GM19239 (cell line): ENCODE data around the gene HOXB1.
"Not testable (repeated sequence)": the region's sequence is repeated elsewhere in the genome, so short reads cannot be mapped to it uniquely, and the experiment has no call there.

ENCODE experiments used
- DNase-seq: peaks from one replicate; pipeline ENCODE4 v3.0.0; 2011; ENCODE audit warnings: low spot score; ENCODE audit not compliant: insufficient read length
- FAIRE-seq: peaks from 2 replicates; lab custom pipeline; 2011; peaks lifted over from hg19 to GRCh38; lab: Jason Lieb, UNC

HOXB1 gene

DNA sequence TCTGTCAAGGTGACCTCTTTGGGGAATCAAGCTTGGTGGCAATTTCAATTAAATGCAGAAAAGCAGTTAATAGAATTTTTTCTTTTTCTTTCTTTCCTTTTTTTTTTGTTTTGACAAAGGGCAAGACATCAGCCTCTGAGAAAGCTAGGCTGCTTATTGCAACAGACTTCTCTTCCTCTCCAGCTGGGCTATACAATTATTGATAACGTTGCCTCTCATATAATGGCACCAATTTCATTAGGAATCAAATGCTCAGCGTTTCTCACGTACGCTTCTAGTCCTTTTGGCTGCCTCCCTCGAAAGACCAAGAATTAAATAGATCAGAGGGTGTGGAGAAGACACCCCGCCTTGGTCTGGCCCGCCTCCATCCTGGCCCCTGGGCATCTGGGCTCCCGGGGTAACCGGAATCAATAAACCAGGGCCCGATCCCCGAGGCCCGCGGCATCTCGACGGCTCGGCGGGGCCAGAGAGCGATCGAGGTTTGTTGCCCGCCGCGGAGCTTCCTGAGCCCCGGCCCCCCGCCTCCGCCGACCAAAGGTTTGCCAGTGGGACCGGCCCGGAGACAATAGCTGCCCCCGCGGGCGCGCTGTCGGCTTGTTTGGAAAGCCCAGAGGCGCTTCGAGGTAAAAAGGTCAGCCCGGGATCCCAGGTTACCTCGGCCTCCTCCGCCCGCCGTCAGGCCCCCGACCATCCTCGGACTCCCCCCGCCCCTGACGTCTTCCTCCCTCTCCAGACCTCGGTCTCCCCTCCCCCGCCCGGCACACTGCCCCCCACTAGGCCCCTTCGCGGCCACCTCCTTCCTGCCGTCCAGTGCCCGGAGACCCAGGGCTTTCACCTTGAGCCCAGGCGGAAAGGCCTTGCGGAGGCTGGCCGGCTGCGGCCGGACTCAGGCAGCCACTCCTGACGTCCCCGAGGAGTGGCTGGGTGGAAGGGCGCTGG is 3.9 kb downstream of the HOXB1 start:
- FAIRE-seq (no peak), DNase-seq (no peak)

DNA sequence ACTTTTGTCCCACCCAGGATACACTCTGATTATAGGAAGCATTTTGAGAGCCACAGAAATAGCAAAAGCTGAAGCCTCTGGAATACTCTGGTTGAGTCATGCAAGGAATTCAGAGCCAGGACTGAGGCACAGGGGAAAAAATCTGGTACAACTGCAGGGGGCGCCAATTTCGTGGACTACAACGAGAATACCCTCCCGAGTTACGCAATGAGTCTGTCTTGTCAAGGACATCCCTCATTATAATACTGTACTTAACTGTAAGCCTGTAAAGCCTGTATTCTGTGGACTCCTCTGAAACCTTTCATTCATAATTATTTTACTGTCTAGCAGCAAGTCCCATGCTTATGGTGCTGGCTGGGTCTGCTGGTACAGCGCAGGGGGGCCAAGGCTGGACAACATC is 7.8 kb downstream of the HOXB1 start:
- no peak for DNase-seq
- no peak for FAIRE-seq

DNA sequence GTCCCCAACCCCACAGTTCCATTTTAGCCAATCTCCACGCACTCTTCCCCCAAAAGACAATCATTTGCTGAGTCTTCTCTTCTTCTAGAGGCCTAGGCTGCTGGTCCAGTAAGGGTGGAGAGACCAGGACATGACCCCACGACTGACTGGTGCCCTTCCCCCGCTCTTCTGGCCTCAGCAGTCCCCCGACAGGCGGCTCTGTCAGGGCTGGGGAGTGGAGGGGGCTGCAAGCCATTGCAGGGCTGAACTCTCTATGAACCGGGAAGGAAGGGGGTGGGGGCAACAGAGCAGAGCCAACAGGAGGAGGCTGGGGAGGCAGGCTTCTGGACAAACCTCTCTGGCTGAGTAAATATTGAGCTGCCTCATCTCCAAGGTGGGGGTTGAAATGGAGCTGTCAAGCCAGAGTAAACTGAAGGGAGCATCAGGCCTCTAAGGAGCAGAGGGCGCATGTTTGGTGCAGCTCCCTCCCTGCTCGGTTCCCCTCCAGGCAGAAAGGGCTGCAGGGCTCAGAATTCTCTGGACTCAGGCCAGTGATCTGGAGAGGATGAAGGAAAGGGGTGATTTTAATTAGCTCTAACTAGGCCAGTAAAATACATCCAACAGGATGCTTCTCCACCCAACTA is 8.7 kb downstream of the HOXB1 start:
- DNase-seq (no peak), FAIRE-seq (no peak)

DNA sequence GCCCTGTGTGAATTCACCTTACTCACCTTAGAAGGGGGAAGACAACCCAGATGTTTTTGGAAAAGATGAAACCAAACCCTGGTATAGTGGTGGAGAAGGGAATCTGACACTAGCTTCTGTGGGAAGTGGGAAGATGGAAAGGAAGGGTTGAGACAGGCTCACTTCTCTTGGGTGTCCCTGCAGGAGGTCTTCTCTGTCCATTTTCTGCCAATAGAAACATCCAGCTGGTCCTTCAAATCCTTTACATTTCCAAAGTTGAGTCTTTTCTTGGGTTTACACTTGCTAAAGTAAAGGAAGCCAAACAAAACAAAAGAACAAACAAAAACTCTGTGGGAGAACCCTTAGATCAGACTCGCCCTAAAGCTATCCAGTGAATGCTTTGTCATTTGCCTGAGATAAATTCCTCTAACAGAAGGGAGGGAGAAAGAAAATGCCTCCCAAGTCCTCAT is 10.2 kb downstream of the HOXB1 start:
- FAIRE-seq = no peak
- no peak for DNase-seq

DNA sequence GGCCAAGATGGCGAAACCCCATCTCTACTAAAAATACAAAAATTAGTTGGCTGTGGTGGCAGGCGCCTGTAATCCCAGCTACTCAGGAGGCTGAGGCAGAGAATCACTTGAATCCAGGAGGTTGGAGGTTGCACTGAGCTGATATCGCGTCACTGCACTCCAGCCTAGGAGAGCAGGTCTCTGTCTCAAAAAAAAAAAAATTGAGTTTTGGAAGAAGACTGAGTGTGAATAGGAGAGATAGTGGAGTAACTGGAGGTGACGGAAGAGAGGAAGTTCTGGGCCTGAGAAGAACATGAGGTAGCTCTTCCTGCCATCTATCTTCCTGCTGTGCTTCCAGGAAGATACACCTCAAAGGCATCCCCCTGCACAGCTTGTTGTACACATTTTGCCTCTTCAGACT is 11.4 kb downstream of the HOXB1 start:
- FAIRE-seq (no peak), DNase-seq (no peak)

DNA sequence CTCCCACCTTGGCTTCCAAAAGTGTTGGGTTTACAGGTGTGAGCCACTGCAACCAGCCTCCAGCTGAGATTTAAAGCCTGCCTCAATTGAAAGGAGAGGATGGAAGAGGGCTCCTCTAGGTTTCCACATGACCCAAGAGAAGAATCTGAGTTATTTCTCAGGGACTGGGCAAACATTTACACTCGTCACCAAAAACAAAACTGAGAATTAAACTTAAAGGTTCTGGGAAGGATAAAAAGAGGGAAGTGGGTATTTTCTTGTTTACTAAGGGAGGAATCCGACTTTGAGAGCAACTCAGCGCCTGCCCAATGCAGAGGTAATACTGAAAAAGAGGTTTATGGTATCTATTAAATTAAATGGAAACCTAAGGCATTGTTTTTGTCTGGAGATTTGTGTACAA is 13.3 kb downstream of the HOXB1 start:
- FAIRE-seq = no peak
- DNase-seq = no peak

DNA sequence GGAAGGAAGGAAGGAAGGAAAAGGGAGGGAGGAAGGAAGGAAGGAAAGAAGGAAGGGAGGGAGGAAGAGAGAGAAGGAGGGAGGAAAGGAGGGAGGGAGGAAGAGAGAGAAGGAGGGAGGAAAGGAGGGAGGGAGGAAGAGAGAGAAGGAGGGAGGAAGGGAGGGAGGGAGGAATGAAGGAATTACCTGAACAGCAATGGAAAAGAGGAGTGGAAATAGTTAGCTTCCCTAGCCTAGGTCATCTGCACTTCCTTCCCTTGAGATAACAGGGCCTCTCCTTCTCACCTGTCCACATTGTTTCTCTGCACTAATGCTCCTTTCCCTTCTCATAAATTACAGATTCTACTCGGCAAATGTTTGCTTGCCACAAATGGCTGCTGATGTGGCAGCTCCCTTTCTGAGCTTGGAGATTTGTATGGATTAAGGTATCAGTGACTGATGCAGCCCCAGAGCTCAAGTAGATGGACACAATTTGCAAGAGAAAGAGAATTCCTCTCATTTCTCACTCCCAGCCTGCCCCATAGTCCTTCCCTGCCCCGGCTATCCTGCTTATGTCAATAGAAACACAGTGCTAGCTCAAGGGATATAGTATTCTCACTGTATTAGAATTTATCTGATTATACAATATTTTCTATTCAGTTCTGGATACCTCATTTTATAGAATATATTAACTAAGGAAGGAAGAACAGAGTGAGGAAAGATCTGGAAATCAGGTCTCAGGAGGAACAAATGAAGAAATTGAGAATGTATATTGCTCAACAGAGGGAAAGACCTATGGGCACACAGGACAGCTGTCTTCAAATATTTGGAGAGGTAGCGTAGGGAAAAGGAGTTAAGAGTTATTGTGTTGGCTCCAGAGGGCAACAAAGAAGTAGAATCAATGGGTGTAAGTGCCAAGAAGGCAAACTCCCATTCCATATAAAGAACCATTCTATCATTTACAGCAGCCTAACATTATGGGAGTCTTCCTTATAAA is 14.6 kb downstream of the HOXB1 start:
- no peak for FAIRE-seq
- DNase-seq = no peak

DNA sequence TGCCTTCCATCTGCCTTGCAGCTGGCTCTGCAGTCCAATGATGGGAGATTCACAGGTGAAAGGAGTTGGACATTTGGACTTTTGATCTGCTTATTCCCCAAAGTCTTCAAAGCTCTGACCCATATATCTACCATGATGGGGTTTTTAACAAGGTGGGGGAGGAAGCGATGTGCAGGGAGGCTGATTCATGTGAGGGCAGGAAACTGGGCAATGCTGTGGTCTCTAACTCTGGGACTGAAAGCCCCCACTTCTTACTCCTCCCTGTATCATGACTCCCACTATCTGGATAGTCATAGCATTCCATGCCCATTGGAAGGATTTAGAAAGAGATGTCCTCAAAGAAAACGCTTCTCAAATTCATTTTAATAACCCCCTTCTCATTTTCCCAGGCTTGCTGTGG is 16.3 kb downstream of the HOXB1 start:
- DNase-seq (no peak), FAIRE-seq (no peak)

DNA sequence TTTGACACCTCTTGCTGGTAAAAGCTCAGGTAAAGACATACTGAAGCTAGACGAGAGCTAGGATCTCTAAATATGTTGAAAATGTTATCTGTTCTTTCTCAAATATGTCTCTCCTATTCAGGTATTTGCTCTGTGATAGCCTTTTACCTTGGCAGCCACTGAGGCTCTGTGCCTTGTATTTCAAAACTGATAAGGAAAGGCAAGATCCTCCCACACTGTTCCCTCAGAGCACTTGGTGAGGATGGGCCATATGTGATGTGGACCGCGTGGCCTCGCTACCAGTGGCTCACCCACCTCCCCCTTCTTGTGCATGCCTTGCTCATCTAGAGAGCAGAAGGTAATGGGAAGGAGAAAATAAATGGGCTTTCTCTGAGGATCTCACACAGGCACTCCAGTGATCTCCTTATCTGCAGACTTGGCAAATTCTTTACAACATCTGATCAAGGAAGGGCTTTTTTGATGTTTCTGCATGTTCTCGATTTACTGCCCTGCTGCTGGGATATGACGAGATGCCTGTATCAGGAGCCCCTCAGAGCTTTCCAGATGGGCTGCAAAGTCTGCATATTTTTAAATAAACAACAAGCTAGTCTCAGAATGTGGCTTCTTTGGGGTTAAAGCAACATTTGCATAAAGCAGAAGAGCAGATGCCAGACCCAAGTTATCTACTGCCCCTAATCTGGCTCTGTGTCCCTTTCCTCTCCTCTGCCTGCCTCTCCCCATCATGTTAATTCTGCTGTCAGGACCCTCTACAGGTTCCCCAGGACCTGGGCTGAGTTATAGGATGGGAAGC is 16.9 kb downstream of the HOXB1 start:
- DNase-seq (no peak), FAIRE-seq (peak; percentile 75)

DNA sequence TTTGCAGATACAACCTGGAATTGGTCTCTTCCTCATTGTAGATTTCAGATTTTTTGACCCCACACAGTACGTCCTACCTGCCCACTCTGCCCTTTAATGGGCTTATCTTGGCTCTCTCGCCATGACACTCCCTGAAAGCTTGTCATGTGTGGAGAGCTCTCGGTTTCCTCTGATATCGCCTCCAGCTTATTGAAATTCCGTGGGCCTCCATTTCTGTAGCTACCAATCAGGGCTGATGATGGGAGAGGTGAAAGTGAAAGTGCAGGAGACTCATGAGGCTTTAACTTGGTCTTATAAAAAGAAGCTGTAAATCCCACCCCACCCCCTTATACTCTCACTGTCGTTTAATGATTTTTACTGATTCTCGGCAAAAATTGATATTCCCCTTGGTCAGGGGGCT is 17.7 kb downstream of the HOXB1 start:
- FAIRE-seq (peak; percentile 91), DNase-seq (no peak)

DNA sequence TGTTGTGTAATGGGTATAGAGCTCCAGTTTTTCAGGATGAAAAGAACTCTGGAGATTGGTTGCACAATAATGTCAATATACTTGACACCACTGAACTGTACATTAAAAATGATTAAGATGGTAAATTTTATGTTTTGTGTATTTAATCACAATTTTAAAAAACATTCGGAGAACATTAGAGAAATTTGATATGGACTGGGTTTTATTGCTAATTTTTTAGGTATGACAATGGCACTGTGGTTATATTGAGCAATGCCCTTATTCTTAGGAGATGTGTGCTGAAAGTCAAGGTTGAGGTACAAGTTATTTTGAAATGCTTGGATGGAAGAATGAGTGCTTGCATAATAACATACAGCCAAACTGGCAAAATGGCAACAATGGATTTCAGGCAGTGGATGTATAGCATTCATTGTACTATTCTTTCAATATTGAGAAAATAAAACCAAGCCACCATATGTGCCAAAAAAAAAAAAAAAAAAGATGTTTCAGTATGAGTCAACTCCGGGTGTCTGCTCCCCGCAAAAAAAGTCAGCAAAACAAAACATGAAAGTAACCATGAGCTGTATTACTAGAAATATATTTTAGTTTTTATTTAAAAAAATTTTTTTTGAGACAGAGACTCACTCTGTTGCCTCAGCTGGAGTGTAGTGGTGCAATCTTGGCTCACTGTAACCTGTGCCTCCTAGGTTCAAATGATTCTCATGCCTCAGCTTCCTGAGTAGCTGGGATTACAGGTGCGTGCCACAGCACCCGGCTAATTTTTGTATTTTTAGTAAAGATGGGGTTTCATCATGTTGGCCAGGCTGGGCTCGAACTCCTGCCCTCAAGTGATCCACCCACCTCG is 19.8 kb downstream of the HOXB1 start:
- FAIRE-seq (peak; percentile 53), DNase-seq (no peak)

DNA sequence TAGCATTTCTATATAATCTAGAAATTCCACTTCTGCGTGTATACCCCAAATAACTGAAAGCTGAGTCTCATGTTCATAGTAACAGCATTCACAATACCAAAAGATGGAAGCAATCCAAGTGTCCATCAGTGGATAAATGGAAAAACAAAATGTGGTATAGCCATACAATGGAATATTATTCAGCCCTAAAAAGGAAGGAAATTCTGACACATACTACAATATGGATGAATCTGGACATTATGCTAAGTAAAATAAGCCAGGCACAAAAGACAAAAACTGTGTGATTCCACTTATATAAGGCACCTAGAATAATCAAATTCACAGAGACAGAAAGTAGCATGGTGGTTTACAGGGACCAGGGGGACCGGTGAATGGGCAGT is 20.4 kb downstream of the HOXB1 start:
- DNase-seq = no peak
- no peak for FAIRE-seq

DNA sequence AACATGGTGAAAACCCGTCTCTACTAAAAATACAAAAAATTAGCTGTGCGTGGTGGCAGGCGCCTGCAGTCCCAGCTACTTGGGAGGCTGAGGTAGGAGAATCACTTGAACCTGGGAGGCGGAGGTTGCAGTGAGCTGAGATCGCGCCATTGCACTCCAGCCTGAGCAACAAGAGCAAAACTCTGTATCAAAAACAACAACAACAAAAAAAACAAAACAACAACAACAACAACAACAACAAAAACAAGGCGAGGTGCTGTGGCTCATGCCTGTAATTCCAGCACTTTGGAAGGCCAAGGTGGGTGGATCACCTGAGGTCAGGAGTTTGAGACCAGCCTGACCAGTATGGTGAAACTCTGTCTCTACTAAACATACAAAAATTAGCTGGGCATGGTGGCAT is 21.1 kb downstream of the HOXB1 start:
- not testable (repeated sequence) for DNase-seq, FAIRE-seq

DNA sequence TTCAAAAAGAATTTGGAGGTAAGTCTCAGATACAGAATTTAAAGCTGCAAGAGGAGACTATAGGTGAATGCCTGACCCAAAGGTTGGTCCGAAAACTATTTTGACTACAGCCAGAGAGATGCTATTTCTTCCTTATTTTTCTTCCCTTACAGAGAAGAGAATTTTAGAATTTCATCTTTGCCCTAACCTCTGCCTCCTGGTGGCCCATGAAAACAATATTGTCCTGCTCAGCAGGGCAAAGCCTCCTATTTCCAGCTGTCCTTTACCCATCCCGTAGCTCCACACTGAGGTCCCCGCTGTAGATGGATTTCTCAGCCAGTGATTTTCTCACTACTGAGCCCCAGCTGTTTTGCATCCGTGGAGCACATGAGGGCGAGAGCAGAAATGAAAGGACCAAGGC is 24.6 kb downstream of the HOXB1 start:
- DNase-seq = no peak
- FAIRE-seq = no peak

DNA sequence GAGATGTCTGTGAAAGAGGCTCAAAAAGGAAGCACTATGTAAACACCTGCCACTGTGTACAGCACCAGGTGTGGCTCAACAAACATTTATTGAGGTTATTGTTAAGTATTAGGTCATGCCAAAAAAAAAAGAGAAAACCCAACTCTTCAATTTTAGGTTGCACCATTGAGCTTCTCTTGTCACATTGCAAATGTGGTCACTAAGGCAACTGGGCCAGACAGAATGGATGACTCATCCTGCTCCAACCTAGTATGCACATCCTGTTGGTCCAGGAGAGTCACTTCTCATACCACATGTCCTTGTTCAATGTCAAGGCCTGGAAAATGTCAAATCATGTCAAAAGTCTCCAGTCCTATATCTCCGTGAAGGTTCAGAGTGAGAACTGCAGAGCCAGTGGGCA is 25.0 kb downstream of the HOXB1 start:
- DNase-seq = no peak

DNA sequence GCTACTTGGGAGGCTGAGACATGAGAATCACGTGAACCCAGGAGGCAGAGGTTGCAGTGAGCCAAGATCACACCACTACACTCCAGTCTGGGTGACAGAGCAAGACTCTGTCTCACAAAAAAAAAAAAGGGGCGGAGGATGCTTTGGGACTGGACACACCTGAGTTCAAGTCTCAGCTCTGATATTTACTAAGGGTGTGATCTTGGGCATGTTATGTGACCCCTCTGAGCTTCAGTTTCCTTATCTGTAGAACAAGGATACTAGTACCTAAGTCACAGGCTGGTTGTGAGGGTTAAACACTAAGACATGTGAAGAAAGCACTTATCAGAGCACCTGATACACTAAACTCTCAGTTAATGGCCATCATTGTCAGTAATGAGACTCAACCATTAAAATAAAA is 25.9 kb downstream of the HOXB1 start:
- DNase-seq = no peak
- no peak for FAIRE-seq

More for the DNA sequence above, 25.0 kb downstream of the HOXB1 start:
- FAIRE-seq = peak; percentile 83

DNA sequence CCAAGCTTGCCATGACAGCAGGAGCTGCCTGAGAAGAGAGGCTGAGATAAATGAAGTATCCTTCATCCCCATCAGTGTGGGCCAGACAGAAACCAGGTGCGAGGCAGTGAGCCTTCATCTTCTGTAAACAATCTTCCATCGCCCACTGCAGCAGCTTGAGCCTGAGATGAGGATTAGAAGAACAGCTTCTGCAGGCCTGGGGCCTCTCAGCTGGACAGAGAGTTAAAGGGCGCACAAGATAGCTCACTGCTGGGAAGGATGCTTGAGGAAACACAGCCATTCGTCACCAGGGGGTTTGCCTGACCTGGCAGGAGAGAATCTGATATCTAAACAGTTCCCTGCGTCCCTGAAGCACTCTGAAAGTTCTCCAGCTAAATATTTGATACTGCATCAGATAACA is 27.1 kb downstream of the HOXB1 start:
- no peak for FAIRE-seq

DNA sequence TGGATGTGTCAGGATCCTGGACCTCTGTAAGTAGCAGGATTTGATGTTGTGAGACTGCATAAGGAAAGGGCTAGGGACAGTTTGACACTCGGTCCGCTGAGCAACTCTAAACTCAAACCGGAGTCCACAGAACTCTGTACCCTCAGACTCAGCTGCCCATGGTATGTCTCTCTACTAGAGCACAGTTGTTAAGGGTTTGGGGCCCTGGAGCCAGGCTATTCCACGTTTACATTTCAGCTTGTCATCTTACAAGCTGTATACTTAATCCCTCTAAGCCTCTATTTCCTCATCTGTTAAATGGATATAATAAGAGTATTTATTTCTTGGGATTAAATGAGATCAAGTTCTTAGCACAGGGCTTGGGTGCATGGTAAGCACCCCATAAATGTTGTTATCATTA is 27.9 kb downstream of the HOXB1 start:
- no peak for DNase-seq
- FAIRE-seq = no peak

More for the DNA sequence above, 27.1 kb downstream of the HOXB1 start:
- DNase-seq = no peak

DNA sequence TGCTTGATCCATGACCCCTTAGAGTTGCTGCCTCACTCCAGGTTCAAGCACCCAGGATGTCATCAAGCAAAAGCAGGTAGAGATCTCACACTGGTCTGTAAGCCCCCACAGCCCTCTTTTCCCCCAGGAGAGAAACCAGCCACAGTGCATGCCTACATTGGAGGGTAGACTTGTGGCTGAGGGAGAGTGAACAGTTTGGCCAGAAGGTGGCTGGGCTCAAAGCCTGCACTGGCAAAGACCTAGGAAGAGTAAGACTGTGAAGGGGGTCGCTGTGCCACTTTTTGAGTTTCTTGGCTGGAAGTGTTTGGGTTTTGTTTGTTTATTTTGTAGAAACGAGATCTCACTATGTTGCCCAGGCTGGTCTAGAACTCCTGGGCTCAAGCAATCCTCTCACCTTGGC is 28.5 kb downstream of the HOXB1 start:
- no peak for FAIRE-seq

More for the DNA sequence above, 28.5 kb downstream of the HOXB1 start:
- no peak for DNase-seq
